GM12891 (cell line): ENCODE results near the gene MPND.
"Not testable (repeated sequence)": the region's sequence is repeated elsewhere in the genome, so short reads cannot be mapped to it uniquely, and the experiment has no call there.

Source experiments
- DNase-seq: peaks from one replicate; pipeline ENCODE4 v3.0.0; 2011; ENCODE audit warnings: low spot score; ENCODE audit not compliant: insufficient read length
- FAIRE-seq: peaks from 2 replicates; lab custom pipeline; 2011; peaks lifted over from hg19 to GRCh38; lab: Jason Lieb, UNC
- PAX5 ChIP-seq: IDR thresholded peaks from 2 replicates; pipeline ENCODE4 v1.6.1; 2011; ENCODE audit warnings: low read length, moderate library complexity, mild to moderate bottlenecking; ENCODE audit not compliant: insufficient read depth, severe bottlenecking
- POLR2A ChIP-seq: IDR thresholded peaks from 2 replicates; pipeline ENCODE4 v1.6.1; 2011; ENCODE audit warnings: low read depth, low read length, control low read depth
- POLR2AphosphoS5 ChIP-seq: IDR thresholded peaks from 2 replicates; pipeline ENCODE4 v1.6.1; 2011; ENCODE audit warnings: low read depth, low read length, control low read depth
- POU2F2 ChIP-seq: IDR thresholded peaks from 2 replicates; pipeline ENCODE4 v1.6.1; 2011; ENCODE audit warnings: low read depth, mild to moderate bottlenecking, control low read depth, low read length, moderate library complexity
- SPI1 ChIP-seq: IDR thresholded peaks from 2 replicates; pipeline ENCODE4 v1.6.1; 2011; ENCODE audit warnings: low read depth, low read length, control low read depth
- TAF1 ChIP-seq: IDR thresholded peaks from 2 replicates; pipeline ENCODE4 v1.6.1; 2011; ENCODE audit warnings: low read depth, low read length, control low read depth

MPND gene

DNA sequence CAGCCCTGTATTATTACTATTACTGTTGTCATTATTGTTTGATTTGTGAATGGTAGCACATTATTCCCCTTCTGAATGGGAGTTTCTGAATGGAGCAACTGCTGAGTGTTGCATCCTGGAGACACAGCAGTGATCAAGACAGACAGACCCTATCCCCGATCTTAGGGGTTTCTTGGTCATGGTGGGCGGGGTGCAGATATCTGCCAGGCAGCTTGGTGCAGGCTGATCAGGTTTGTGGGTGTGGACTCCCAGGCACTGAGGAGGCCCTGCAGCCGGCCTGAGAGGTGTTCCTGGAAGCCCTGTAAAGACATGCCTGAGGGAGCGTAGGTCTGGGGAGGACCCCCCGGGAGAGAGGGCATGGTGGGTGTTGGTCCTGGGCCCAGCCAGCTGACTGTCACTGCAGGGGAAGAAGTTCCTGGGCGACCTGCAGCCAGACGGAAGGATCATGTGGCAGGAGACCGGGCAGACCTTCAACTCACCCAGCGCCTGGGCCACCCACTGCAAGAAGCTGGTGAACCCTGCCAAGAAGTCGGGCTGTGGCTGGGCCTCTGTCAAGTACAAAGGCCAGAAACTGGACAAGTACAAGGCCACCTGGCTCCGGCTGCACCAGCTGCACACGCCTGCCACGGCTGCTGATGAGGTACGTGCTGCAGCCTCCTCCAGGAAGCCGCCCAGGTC, 2.1 kb downstream of the MPND start:
- DNase-seq = no peak
- no peak for TF ChIP-seq POU2F2
- no peak for TF ChIP-seq POLR2A
- TF ChIP-seq PAX5 = no peak
- TF ChIP-seq TAF1 = no peak
- TF ChIP-seq POLR2AphosphoS5 = no peak
- no peak for TF ChIP-seq SPI1
- no peak for FAIRE-seq

DNA sequence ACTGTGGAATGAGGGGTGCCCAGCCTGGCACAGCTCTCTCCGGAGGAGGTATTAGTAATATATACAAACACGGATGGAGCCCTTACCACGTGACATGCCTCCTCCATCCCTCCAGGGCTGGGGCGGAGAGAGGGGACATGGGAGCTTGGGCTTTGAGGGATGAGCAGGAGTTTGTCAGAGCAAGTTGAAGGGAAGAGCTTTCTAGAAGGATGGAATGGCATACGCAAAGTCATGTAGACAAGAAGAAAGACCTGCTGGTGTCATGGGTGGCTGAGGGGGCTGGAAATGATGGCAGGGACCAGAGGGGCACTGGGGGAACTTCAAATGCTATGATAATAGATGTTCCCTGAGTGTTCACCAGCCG, 2.6 kb downstream of the MPND start:
- TF ChIP-seq PAX5 (no peak), TAF1 (no peak), POU2F2 (no peak), POLR2A (no peak), SPI1 (no peak), POLR2AphosphoS5 (no peak)
- FAIRE-seq (no peak), DNase-seq (no peak)

DNA sequence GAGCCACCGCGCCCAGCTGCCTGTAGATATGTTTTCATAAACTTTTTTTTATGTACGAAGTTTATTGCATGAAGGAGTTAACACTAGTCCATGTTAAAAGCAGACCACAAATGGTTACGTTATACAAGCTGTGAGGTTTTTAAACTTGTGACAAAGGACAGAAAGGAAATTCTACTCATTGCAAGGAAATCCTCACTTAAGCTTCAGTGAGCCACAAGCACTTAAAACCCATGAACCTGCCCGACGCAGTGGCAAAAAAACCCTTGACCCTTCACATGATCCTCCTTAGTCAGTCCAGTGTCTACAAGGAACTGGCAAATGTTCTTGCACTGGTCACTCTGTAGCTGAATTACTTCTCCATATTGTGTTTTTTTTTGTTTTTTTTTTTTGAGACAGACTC, 4.2 kb downstream of the MPND start:
- no peak for DNase-seq
- no peak for FAIRE-seq
- no peak for TF ChIP-seq TAF1
- TF ChIP-seq SPI1 = no peak
- TF ChIP-seq POU2F2 = no peak
- TF ChIP-seq PAX5 = no peak
- no peak for TF ChIP-seq POLR2AphosphoS5
- no peak for TF ChIP-seq POLR2A

DNA sequence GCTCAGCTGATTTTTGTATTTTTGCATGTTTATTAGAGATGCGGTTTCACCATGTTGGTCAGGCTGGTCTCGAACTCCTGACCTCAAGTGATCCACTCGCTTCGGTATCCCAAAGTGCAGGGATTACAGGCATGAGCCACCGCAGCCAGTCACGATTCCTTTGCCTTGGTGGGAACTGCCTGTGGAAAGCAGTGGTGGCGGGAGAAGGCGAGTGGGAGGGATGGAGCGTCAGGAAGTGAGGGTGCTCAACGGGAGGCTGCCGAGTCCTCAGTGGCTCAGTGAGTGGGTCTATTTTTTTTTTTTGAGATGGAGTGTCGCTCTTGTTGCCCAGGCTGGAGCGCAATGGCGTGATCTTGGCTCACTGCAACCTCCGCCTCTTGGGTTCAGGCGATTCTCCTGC, 5.9 kb downstream of the MPND start:
- FAIRE-seq = not testable (repeated sequence)

DNA sequence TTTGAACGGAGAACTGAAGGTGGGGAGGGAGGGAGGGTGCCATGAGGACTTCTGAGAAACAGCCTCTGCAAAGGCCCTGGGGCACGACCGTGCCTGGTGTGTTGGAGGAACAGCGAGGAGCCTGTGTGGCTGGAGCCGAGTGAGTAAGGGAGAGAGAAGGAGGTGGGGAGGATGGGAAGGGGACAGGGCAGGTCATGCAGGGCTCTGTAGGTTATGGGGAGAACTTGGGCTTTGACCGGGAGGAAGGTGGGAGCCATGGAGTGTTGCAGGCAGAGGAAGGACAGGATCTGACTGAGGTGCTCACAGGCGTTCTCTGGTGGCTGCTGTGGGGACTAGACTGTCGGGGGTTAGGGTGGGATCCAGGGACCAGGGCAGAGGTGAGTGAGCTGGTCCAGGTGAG, 6.7 kb downstream of the MPND start:
- no peak for DNase-seq
- no peak for FAIRE-seq

More for the DNA sequence above, 5.9 kb downstream of the MPND start:
- DNase-seq = not testable (repeated sequence)

DNA sequence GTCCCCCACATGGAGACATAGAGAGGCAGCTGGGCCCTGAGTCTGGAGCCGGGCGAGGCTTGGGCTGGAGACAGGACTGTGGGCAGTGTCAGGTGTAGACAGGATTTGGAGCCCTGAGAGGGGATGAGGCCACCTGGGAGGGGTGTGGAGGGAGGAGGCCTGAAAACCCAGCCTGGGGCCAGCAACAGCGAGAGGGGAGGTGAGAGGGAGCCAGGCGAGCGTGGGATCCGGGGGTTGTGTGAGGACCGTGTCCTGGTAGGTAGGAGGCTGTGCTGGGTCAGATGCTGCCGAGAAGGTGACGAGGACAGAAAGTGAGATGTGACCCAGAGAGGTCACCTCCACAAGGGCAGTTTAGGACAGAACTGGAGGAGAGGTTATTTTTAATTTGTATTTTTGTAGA, 7.4 kb downstream of the MPND start:
- TF ChIP-seq SPI1 (no peak), POLR2A (no peak), POU2F2 (no peak), TAF1 (no peak), POLR2AphosphoS5 (no peak), PAX5 (no peak)
- DNase-seq = no peak
- no peak for FAIRE-seq

More for the DNA sequence above, 6.7 kb downstream of the MPND start:
- TF ChIP-seq PAX5 = no peak
- TF ChIP-seq POU2F2 = no peak
- no peak for TF ChIP-seq POLR2AphosphoS5
- no peak for TF ChIP-seq TAF1
- no peak for TF ChIP-seq SPI1
- TF ChIP-seq POLR2A = no peak

DNA sequence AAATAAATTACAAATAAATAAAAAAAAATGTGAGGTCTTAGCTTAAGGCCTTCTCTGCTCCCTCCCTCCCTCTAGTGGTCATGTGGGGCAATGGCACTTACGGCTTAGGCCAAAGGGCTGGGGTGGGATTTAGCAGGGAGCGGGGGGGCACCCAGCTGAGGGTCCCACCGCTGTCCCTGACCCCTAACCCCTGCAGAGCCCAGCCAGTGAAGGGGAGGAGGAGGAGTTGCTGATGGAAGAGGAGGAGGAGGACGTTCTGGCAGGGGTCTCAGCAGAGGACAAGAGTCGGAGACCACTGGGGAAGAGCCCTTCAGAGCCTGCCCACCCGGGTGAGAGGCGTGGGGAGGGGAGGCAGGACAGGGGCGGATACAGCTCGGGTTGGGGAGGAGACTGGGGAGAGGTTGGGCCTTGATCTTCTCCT, 9.3 kb downstream of the MPND start:
- TF ChIP-seq SPI1 (no peak), POLR2A (no peak), PAX5 (no peak), TAF1 (no peak), POLR2AphosphoS5 (no peak), POU2F2 (no peak)
- FAIRE-seq (no peak), DNase-seq (no peak)

DNA sequence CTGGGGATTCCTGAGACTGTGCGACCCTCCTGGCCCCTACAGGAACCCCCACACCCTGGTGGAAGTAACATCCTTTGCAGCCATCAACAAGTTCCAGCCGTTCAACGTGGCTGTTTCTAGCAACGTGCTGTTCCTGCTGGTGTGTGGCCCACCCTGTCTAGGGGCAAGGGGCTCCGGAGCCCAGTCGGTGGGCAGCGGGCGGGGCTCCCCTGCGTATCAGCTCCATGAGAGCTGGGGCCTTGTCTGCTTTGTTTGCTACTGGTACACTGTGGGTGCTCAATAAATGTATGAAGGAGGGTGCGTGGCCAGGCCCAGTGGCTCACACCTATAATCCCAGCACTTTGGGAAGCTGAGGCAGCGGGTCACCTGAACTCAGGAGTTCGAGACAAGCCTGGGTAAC, 10.9 kb downstream of the MPND start:
- no peak for DNase-seq
- FAIRE-seq = no peak
- TF ChIP-seq SPI1 (no peak), POLR2A (no peak), PAX5 (no peak), POU2F2 (no peak), TAF1 (no peak), POLR2AphosphoS5 (no peak)

DNA sequence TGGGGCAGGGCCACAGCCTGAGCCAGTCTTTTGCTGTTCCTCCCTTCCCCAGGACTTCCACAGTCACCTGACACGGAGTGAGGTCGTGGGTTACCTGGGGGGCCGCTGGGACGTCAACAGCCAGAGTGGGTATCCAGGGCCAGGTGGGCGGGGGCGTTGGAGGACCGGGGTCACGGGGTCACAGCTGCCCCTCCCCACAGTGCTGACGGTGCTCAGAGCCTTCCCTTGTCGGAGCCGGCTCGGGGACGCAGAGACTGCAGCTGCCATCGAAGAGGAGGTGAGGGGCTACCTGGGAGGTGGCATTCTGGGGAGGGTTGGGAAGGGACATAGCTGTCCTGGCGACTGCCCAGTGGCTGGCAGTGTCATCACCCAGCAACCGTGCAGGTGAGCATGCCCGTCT, 11.5 kb downstream of the MPND start:
- no peak for FAIRE-seq
- DNase-seq = no peak
- TF ChIP-seq SPI1 (no peak), TAF1 (no peak), POU2F2 (no peak), POLR2AphosphoS5 (no peak), PAX5 (no peak), POLR2A (no peak)

DNA sequence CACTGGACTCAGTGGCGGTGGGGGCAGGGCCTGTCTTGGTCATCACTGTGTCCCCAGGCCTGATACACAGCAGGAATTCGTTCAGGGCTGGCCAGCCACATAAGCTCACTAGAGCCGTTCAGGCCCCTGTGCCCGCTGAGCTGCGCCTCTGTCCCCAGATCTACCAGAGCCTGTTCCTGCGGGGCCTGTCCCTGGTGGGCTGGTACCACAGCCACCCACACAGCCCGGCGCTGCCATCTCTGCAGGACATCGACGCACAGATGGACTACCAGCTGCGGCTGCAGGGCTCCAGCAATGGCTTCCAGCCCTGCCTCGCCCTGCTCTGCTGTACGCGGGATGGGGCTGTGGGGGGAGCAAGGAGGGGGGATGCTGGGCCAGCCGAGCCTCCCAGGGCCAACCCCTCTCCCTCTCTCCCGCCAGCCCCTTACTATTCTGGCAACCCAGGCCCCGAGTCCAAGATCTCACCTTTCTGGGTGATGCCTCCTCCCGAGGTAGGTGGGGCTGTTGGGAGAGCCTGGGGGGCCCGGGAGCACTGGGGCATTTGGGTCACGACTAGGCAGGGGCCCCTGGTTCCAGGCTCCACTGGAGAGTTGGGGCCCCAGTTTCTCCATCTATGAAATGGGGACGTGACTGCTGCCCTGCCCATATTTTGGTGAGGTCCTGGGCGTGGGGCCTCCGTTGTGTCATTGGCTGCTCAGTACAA, 13.9 kb downstream of the MPND start:
- no peak for TF ChIP-seq PAX5
- no peak for TF ChIP-seq TAF1
- TF ChIP-seq POU2F2 = no peak
- no peak for TF ChIP-seq POLR2AphosphoS5
- TF ChIP-seq POLR2A = no peak
- TF ChIP-seq SPI1 = no peak
- FAIRE-seq (no peak), DNase-seq (no peak)
